B cell (primary cell): Measurements from ENCODE around the gene TMEM234.

Experiments used
- CTCF ChIP-seq: fragments of 200-600 bp; IDR thresholded peaks from one replicate; pipeline ENCODE4 v1.8.0; 2022; ENCODE audit warnings: antibody characterized with exemption, mild to moderate bottlenecking
- EZH2 ChIP-seq: IDR thresholded peaks from 2 replicates; pipeline ENCODE4 v1.6.1; 2012; ENCODE audit warnings: borderline replicate concordance, low read depth, mild to moderate bottlenecking, moderate library complexity, low read length; ENCODE audit not compliant: insufficient read depth, poor library complexity, severe bottlenecking

DNA sequence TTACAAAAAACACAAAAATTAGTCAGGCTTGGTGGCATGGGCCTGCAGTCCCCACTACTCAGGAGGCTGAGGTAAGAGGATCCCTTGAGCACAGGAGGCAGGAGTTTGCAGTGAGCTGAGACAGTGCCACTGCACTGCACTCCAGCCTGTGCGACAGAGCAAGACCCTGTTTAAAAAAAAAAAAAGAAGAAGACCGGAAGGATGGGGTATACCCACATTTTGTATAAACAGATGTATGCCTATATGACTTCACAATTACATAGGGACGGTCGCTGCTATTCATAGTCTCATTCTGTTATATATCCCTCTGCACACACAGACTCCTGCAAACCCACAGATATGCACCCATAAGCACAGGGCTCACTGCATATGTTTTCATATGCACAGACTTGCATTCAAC, 41.6 kb upstream of the TMEM234 start:
- no peak for TF ChIP-seq CTCF
- TF ChIP-seq EZH2, result no peak
